ENCODE data around the gene RALGDS.

DNA sequence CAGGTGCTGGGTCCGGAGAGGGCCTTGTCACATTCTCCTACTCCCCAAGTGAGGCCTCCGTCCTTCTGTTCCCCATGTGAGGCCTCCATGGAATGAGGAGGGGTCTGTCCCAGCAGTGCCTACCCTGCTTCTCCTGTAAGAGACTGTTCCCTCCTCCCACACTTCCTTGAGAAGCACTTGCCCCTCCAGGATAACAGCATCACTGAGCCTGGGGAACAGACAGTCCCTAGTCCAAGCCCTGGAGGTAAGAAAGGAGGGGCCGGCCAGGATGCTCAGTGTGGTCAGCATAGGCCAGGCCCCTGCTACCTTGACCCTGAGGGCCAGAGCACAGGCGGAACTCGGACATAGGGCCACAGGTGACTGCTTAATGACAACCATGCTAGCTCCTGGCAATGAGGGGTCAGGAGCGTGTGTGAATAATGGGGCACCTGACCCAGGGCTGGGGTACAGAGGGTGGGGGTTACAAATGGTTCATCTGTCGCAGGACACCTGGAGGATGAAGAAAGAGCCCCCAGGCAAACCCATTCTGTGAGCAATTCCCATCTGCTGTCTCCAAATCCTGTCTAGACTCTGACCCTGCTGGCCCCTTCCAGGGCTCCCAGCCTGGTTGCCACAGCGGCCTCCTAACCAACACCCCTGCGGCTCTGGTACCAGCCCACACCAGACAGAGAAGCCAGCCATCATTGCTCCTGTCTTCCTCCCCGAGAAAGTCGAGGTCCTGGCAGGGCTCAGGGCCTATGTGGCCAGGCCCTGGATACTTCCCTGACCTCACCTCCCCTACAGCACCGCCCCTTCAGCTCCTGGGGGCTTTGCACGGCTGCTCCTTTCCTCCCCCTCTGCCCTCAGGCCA is 20.3 kb downstream of the RALGDS start:
- TF ChIP-seq, protein P1, sequence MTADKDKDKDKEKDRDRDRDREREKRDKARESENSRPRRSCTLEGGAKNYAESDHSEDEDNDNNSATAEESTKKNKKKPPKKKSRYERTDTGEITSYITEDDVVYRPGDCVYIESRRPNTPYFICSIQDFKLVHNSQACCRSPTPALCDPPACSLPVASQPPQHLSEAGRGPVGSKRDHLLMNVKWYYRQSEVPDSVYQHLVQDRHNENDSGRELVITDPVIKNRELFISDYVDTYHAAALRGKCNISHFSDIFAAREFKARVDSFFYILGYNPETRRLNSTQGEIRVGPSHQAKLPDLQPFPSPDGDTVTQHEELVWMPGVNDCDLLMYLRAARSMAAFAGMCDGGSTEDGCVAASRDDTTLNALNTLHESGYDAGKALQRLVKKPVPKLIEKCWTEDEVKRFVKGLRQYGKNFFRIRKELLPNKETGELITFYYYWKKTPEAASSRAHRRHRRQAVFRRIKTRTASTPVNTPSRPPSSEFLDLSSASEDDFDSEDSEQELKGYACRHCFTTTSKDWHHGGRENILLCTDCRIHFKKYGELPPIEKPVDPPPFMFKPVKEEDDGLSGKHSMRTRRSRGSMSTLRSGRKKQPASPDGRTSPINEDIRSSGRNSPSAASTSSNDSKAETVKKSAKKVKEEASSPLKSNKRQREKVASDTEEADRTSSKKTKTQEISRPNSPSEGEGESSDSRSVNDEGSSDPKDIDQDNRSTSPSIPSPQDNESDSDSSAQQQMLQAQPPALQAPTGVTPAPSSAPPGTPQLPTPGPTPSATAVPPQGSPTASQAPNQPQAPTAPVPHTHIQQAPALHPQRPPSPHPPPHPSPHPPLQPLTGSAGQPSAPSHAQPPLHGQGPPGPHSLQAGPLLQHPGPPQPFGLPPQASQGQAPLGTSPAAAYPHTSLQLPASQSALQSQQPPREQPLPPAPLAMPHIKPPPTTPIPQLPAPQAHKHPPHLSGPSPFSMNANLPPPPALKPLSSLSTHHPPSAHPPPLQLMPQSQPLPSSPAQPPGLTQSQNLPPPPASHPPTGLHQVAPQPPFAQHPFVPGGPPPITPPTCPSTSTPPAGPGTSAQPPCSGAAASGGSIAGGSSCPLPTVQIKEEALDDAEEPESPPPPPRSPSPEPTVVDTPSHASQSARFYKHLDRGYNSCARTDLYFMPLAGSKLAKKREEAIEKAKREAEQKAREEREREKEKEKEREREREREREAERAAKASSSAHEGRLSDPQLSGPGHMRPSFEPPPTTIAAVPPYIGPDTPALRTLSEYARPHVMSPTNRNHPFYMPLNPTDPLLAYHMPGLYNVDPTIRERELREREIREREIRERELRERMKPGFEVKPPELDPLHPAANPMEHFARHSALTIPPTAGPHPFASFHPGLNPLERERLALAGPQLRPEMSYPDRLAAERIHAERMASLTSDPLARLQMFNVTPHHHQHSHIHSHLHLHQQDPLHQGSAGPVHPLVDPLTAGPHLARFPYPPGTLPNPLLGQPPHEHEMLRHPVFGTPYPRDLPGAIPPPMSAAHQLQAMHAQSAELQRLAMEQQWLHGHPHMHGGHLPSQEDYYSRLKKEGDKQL (CRISPR knock-in tag; IDR thresholded peaks at IDR 0.05; ENCODE audit: borderline replicate concordance): no peak
- TF ChIP-seq, protein P2, sequence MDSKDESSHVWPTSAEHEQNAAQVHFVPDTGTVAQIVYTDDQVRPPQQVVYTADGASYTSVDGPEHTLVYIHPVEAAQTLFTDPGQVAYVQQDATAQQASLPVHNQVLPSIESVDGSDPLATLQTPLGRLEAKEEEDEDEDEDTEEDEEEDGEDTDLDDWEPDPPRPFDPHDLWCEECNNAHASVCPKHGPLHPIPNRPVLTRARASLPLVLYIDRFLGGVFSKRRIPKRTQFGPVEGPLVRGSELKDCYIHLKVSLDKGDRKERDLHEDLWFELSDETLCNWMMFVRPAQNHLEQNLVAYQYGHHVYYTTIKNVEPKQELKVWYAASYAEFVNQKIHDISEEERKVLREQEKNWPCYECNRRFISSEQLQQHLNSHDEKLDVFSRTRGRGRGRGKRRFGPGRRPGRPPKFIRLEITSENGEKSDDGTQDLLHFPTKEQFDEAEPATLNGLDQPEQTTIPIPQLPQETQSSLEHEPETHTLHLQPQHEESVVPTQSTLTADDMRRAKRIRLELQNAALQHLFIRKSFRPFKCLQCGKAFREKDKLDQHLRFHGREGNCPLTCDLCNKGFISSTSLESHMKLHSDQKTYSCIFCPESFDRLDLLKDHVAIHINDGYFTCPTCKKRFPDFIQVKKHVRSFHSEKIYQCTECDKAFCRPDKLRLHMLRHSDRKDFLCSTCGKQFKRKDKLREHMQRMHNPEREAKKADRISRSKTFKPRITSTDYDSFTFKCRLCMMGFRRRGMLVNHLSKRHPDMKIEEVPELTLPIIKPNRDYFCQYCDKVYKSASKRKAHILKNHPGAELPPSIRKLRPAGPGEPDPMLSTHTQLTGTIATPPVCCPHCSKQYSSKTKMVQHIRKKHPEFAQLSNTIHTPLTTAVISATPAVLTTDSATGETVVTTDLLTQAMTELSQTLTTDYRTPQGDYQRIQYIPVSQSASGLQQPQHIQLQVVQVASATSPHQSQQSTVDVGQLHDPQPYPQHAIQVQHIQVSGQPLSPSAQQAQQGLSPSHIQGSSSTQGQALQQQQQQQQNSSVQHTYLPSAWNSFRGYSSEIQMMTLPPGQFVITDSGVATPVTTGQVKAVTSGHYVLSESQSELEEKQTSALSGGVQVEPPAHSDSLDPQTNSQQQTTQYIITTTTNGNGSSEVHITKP (IDR thresholded peaks at IDR 0.05; ENCODE audit: partially characterized antibody): no peak
- TF ChIP-seq NR2F6 (CRISPR knock-in tag; IDR thresholded peaks at IDR 0.05) (no peak), YBX1 (IDR thresholded peaks at IDR 0.05) (no peak), FOXA3 (CRISPR knock-in tag; conservative IDR thresholded peaks at IDR 0.05 in 1 of 2, IDR thresholded peaks at IDR 0.05 in 1 of 2) (no peak), NEUROD1 (IDR thresholded peaks at IDR 0.05; ENCODE audit: borderline replicate concordance, low read depth, low read length, partially characterized antibody) (no peak), ZNF324 (CRISPR knock-in tag; IDR thresholded peaks at IDR 0.05) (no peak), PRMT5 (CRISPR knock-in tag; IDR thresholded peaks at IDR 0.05) (no peak), SREBF1 (IDR thresholded peaks at IDR 0.05; ENCODE audit: borderline replicate concordance, low read depth, low read length) (no peak), HSF4 (CRISPR knock-in tag; IDR thresholded peaks at IDR 0.05; ENCODE audit: borderline replicate concordance) (no peak)
- TF ChIP-seq, protein P3, sequence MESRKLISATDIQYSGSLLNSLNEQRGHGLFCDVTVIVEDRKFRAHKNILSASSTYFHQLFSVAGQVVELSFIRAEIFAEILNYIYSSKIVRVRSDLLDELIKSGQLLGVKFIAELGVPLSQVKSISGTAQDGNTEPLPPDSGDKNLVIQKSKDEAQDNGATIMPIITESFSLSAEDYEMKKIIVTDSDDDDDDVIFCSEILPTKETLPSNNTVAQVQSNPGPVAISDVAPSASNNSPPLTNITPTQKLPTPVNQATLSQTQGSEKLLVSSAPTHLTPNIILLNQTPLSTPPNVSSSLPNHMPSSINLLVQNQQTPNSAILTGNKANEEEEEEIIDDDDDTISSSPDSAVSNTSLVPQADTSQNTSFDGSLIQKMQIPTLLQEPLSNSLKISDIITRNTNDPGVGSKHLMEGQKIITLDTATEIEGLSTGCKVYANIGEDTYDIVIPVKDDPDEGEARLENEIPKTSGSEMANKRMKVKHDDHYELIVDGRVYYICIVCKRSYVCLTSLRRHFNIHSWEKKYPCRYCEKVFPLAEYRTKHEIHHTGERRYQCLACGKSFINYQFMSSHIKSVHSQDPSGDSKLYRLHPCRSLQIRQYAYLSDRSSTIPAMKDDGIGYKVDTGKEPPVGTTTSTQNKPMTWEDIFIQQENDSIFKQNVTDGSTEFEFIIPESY (CRISPR knock-in tag; IDR thresholded peaks at IDR 0.05): no peak
- TF ChIP-seq, protein P4, sequence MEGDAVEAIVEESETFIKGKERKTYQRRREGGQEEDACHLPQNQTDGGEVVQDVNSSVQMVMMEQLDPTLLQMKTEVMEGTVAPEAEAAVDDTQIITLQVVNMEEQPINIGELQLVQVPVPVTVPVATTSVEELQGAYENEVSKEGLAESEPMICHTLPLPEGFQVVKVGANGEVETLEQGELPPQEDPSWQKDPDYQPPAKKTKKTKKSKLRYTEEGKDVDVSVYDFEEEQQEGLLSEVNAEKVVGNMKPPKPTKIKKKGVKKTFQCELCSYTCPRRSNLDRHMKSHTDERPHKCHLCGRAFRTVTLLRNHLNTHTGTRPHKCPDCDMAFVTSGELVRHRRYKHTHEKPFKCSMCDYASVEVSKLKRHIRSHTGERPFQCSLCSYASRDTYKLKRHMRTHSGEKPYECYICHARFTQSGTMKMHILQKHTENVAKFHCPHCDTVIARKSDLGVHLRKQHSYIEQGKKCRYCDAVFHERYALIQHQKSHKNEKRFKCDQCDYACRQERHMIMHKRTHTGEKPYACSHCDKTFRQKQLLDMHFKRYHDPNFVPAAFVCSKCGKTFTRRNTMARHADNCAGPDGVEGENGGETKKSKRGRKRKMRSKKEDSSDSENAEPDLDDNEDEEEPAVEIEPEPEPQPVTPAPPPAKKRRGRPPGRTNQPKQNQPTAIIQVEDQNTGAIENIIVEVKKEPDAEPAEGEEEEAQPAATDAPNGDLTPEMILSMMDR (IDR thresholded peaks at IDR 0.05 in 2 of 3, conservative IDR thresholded peaks at IDR 0.05 in 1 of 3; ENCODE audit: insufficient read depth in 2 of 3, low read depth in 1 of 3, low read length in 3 of 3): no peak
- TF ChIP-seq, protein P5, sequence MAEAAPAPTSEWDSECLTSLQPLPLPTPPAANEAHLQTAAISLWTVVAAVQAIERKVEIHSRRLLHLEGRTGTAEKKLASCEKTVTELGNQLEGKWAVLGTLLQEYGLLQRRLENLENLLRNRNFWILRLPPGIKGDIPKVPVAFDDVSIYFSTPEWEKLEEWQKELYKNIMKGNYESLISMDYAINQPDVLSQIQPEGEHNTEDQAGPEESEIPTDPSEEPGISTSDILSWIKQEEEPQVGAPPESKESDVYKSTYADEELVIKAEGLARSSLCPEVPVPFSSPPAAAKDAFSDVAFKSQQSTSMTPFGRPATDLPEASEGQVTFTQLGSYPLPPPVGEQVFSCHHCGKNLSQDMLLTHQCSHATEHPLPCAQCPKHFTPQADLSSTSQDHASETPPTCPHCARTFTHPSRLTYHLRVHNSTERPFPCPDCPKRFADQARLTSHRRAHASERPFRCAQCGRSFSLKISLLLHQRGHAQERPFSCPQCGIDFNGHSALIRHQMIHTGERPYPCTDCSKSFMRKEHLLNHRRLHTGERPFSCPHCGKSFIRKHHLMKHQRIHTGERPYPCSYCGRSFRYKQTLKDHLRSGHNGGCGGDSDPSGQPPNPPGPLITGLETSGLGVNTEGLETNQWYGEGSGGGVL (CRISPR knock-in tag; IDR thresholded peaks at IDR 0.05): no peak
